ENCODE data around the gene CCDC192. TPM values are rescaled to one million over a fixed set of nuclear protein-coding genes. Genes with fewer than 3 reads are reported as not detected.

CCDC192 gene
- total RNA-seq, 2 donors from 2014 or later: not detected

GRCh38 chr5:127959152-127959764, 256.1 kb downstream of the CCDC192 start:
- intact Hi-C loops (cut with DNase I, micrococcal nuclease): no loop called here
- ATAC-seq (peak; percentile 32), DNase-seq (peak; percentile 84 to 89)

DNA sequence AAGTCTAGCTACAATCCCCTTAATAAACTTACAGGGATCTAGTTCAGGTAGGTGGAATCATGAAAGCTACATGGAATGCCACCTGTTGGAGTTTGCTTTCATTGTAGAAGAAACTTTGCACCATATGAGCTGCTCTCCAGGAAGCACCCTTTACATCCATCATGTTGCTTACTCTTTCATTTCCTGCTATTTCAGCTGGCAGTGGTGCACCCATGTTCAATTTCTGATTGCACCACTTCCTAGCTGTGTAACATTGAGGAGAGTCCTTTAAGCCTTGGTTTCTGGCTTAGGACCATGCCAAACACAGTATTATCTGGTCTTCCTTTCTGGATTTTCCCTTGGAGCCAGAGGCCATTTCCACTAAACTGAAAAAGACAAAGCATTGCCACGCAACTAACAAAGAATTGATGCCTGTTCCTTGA, 257.1 kb downstream of the CCDC192 start:
- intact Hi-C loops (cut with DNase I, micrococcal nuclease): no loop called here

GRCh38 chr5:127961006-127961762, 258.0 kb downstream of the CCDC192 start:
- intact Hi-C loops (cut with DNase I, micrococcal nuclease): no loop called here
- no peak for ATAC-seq
- no peak for DNase-seq

More for the DNA sequence above, 257.1 kb downstream of the CCDC192 start:
- ATAC-seq: peak; percentile 11
- DNase-seq: no peak

DNA sequence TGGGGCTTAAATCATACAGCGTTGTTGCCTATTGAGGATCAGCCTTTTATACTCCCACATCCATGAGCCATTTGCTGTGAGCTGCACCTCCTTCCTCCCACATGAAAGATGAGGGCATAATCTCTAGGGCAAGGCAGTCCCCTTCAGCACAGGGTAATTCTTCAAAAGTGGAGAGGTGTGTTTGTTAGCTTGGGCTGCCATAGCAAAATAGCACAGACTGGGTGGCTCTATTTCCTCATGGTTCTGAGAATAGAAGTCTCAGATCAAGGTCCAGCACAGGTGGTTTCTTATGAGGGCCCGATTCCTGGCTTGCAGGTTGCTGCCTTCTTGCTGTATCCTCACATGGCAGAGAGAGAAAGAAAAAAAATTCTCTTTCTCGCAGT, 258.6 kb downstream of the CCDC192 start:
- intact Hi-C loops (cut with DNase I, micrococcal nuclease): no loop called here
- peak; percentile 44 to 57 for DNase-seq
- peak; percentile 66 for ATAC-seq

DNA sequence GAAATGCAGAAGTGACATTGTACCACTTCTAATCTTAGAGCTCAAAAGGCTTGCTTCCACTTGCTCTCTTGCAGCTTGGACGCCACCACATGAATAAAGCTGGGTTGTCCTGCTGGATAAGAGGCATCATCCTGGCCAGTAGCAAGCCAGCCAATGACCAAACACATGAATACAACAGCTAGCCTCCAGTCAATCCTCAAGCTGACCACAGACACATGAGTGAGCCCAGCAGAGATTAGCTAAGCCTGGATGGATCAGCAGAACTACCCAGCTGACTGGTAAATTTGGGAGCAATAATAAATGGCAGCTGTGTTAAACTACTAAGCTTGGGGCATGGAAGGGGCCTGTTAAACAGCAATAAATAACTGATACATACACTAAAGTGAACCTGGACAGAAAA, 259.3 kb downstream of the CCDC192 start:
- intact Hi-C loops (cut with DNase I, micrococcal nuclease): no loop called here
- no peak for DNase-seq
- ATAC-seq: no peak

DNA sequence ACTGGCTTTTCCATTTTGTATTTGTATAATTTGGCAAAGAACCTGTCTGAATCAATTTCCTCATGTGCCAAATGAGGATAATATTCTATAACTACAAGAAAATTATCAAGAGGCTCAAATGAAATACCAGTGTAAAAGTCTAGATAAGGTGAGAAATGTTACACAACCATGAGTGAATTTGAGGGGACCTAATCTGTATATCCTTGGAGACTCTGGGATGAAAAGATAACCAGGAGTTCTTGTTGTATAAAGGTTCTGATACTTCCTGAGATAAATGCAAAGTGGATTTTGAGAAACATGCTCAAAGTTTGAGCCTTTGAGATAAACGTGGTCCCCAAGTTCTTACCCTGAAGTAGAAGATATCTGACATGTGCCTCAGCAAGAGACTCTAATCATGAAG, 260.0 kb downstream of the CCDC192 start:
- intact Hi-C loops (cut with DNase I, micrococcal nuclease): no loop called here
- ATAC-seq: no peak
- DNase-seq: no peak

- ATAC-seq (no peak), DNase-seq (no peak)
- intact Hi-C loops (cut with DNase I, micrococcal nuclease): no loop called here
Measured at GRCh38 chr5:127963931-127964330, 260.7 kb downstream of the CCDC192 start.

GRCh38 chr5:127967323-127967982, 264.3 kb downstream of the CCDC192 start:
- no peak for DNase-seq
- intact Hi-C loops (cut with DNase I, micrococcal nuclease): no loop called here
- no peak for ATAC-seq

GRCh38 chr5:127967983-127968592, 264.9 kb downstream of the CCDC192 start:
- ATAC-seq (no peak), DNase-seq (no peak)
- intact Hi-C loops (cut with DNase I, micrococcal nuclease): no loop called here

DNA sequence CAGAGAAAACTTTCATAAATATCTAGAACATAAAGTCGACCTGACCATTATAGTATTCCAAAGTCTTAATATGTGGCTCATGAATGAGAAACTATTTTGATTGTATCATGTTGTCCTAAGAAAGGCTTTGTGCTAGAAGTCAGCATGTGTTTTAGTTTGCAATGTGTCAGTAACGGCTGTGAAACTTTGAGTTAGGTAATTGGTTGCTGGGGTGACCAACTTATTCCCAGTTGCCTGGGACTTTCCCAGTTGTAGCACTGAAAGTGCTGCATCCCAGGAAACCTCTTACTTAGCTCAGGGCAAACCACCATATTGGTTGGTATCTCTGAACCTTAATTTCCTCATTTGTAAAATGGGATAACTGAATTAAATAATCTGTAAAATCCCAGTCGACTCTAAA, 265.8 kb downstream of the CCDC192 start:
- intact Hi-C loops (cut with DNase I, micrococcal nuclease): no loop called here
- DNase-seq (no peak), ATAC-seq (no peak)

- intact Hi-C loops (cut with DNase I, micrococcal nuclease): no loop called here
- no peak for ATAC-seq
- DNase-seq: no peak
Measured at GRCh38 chr5:127969651-127970050, 266.5 kb downstream of the CCDC192 start.

GRCh38 chr5:127970081-127970480, 266.9 kb downstream of the CCDC192 start:
- DNase-seq (no peak), ATAC-seq (no peak)
- intact Hi-C loops (cut with DNase I, micrococcal nuclease): no loop called here

DNA sequence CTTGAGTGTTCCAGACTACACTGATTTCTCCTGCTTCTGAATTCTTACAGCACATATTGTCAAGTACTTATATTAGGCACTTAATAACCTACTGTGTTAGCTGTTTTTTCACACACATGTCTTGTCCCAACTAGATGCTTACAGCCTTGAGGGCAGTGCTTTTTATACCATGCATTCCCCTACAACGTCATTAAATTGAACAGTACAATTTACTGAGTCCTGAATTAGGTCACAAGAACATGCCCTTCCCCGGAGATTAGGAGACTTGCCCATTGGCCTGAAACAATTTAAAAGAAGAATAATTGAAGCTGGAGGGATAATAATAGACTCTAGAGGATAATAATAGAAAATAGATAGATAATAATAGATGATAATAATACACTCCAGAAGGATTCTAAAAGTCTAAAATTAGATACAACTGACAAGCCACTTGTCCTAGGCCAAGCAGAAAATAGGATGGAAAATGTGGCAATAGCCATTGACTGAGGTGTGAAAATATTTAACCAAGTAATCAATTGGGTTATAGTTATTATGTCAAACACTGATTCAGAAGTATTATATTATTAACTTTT, 267.7 kb downstream of the CCDC192 start:
- DNase-seq: no peak
- no peak for ATAC-seq
- intact Hi-C loops (cut with DNase I, micrococcal nuclease): no loop called here

GRCh38 chr5:127975961-127976360, 272.8 kb downstream of the CCDC192 start:
- ATAC-seq (no peak), DNase-seq (no peak)
- intact Hi-C loops (cut with DNase I, micrococcal nuclease): no loop called here

- DNase-seq (no peak), ATAC-seq (no peak)
- intact Hi-C loops (cut with DNase I, micrococcal nuclease): no loop called here
Measured at GRCh38 chr5:127976525-127976924, 273.3 kb downstream of the CCDC192 start.

DNA sequence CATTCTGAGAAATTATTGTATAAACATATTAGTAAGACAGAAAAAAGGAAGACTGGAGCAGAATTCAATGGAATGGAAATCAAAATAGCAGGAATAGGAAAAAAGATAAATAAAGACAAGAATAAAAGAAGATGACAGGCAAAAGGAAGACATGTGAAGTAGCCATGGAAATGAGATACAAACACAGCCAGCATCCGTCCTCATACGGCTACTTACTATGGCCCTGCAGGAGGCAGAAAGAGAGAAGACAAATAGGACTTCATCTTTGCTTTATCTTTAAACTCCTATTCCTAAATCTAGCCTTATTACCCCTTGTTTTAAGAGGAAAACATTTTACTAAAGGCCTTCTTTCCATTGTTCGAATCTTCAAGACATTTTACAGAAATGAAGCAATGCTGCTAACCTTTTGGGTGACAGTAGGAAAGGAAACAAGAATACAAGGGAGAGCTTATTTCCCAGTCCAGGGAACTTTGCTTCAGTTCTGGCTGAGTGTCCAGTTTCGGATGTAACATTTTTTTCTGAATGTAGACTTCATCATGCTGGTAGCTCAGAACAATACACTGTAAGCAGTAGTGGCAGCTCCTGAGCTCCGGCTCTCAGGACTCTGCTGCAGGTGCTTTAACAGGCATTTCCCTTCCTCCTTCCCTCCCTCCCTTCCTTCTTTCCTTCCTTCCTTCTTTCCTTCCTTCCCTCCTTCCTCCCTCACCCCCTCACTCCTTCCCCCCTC, 274.0 kb downstream of the CCDC192 start:
- intact Hi-C loops (cut with DNase I, micrococcal nuclease): no loop called here
- ATAC-seq (no peak), DNase-seq (no peak)

DNA sequence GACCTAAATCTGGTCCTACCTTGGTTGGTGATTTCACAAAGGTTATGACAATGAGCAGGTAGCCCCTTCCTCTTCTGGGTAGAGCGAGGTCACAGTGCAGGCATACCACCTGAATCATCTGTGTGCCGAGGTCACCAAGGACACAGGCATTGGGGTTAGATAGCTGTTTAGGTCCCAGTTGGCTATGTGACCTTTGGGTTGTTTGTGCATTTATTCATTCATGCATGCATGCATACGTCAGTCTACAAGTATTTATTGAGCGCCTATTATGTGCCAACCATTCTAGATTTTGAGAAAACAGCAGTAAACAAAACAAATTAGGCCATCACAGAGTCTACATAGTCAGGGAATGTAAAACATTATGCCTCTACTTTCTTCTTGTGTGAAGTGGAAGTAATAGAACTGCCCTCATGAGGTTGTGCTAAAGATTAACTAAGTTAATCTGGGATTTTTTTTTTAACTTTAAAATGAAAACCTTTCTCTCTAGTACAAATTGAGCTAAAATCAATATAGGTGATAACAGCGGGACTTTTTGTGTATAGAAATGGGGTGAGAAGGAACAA, 275.6 kb downstream of the CCDC192 start:
- ATAC-seq (no peak), DNase-seq (no peak)
- intact Hi-C loops (cut with DNase I, micrococcal nuclease): no loop called here

GRCh38 chr5:127979475-127979874, 276.3 kb downstream of the CCDC192 start:
- ATAC-seq (no peak), DNase-seq (no peak)
- intact Hi-C loops (cut with DNase I, micrococcal nuclease): no loop called here

GRCh38 chr5:127980843-127981242, 277.7 kb downstream of the CCDC192 start:
- intact Hi-C loops (cut with DNase I, micrococcal nuclease): no loop called here
- DNase-seq: no peak
- no peak for ATAC-seq
